GM23338 (cell line): ENCODE data around the gene ABHD6. TPM values are rescaled to one million over a fixed set of nuclear protein-coding genes. Genes with fewer than 3 reads are reported as not detected.

Source experiments
- ATAC-seq: fragments of 200-7000 bp; cut with Tn5 transposase; 3 replicates; pipeline ENCODE4 v1.9.1; 2020
- DNase-seq: peaks from one replicate; pipeline ENCODE4 v3.0.0-alpha.2; 2015; ENCODE audit warnings: low spot score
- H2AFZ ChIP-seq: fragments of 200-600 bp; sonication (generic); 2 replicates; pipeline ENCODE4 v1.8.0; 2016; ENCODE audit warnings: antibody characterized with exemption, mild to moderate bottlenecking, moderate library complexity
- H3F3A ChIP-seq: fragments of 200-600 bp; sonication (generic); replicated peaks from 2 replicates; pipeline ENCODE4 v1.8.0; 2017; ENCODE audit warnings: antibody characterized with exemption, mixed run types, low read depth
- H3K27ac ChIP-seq: fragments of 200-600 bp; sonication (generic); 2 replicates; pipeline ENCODE4 v1.6.1; 2016; ENCODE audit warnings: low read depth
- H3K27me3 ChIP-seq: fragments of 200-600 bp; sonication (generic); 2 replicates; pipeline ENCODE4 v1.8.0; 2016; ENCODE audit warnings: mild to moderate bottlenecking, mixed run types, moderate library complexity; ENCODE audit not compliant: insufficient read depth
- H3K36me3 ChIP-seq: fragments of 200-600 bp; sonication (generic); 2 replicates; pipeline ENCODE4 v1.8.0; 2016; ENCODE audit warnings: mild to moderate bottlenecking; ENCODE audit not compliant: insufficient read depth
- H3K4me1 ChIP-seq: fragments of 200-600 bp; sonication (generic); 2 replicates; pipeline ENCODE4 v1.8.0; 2016; ENCODE audit warnings: mild to moderate bottlenecking, moderate library complexity; ENCODE audit not compliant: insufficient read depth
- H3K4me2 ChIP-seq: fragments of 200-600 bp; sonication (generic); 2 replicates; pipeline ENCODE4 v1.7.1; 2017; ENCODE audit warnings: mixed run types
- H3K4me3 ChIP-seq: fragments of 200-600 bp; sonication (generic); 2 replicates; pipeline ENCODE4 v1.6.1; 2016; ENCODE audit warnings: mixed run types
- H3K79me2 ChIP-seq: fragments of 200-600 bp; sonication (generic); replicated peaks from 2 replicates; pipeline ENCODE4 v1.8.0; 2017; ENCODE audit warnings: mild to moderate bottlenecking; ENCODE audit not compliant: insufficient read depth
- H3K9me2 ChIP-seq: fragments of 200-600 bp; sonication (generic); 2 replicates; pipeline ENCODE4 v1.8.0; 2017; ENCODE audit not compliant: insufficient read depth
- H4K20me1 ChIP-seq: fragments of 200-600 bp; sonication (generic); replicated peaks from 2 replicates; pipeline ENCODE4 v1.8.0; 2017; ENCODE audit warnings: mild to moderate bottlenecking; ENCODE audit not compliant: insufficient read depth
- H3K27ac Mint-ChIP-seq: 2 replicates; pipeline ENCODE4 v1.8.0; 2020; ENCODE audit warnings: inconsistent platforms, mild to moderate bottlenecking, moderate library complexity, mixed read lengths
- H3K27me3 Mint-ChIP-seq: 3 replicates; pipeline ENCODE4 v1.8.0; 2022; ENCODE audit warnings: low read depth, mild to moderate bottlenecking, moderate library complexity, mixed read lengths, inconsistent platforms; ENCODE audit not compliant: insufficient read depth, poor library complexity
- H3K36me3 Mint-ChIP-seq: 3 replicates; pipeline ENCODE4 v1.8.0; 2021; ENCODE audit warnings: low read depth, mild to moderate bottlenecking, inconsistent platforms, moderate library complexity, mixed read lengths
- H3K4me1 Mint-ChIP-seq: 3 replicates; pipeline ENCODE4 v1.8.0; 2020; ENCODE audit warnings: mild to moderate bottlenecking, inconsistent platforms, mixed read lengths
- H3K4me3 Mint-ChIP-seq: 3 replicates; pipeline ENCODE4 v1.8.0; 2021; ENCODE audit warnings: moderate library complexity, mild to moderate bottlenecking, inconsistent platforms, mixed read lengths
- H3K9me3 Mint-ChIP-seq: 3 replicates; pipeline ENCODE4 v1.8.0; 2020; ENCODE audit warnings: moderate library complexity, mild to moderate bottlenecking, inconsistent platforms, mixed read lengths
- CREB1 ChIP-seq: fragments of 250-450 bp; sonication (Bioruptor Pico); IDR thresholded peaks from 2 replicates; pipeline ENCODE4 v1.5.0; 2020; ENCODE audit warnings: low read depth, mild to moderate bottlenecking, moderate library complexity
- ETS1 ChIP-seq: IDR thresholded peaks from 2 replicates; pipeline ENCODE4 v1.6.1; 2016; ENCODE audit warnings: antibody characterized with exemption
- EZH2phosphoT487 ChIP-seq: fragments of 200-600 bp; sonication (generic); IDR thresholded peaks from one replicate; pipeline ENCODE4 v1.8.1; 2018; ENCODE audit warnings: antibody characterized with exemption; ENCODE audit not compliant: unreplicated experiment
- NANOG ChIP-seq: IDR thresholded peaks from 2 replicates; pipeline ENCODE4 v1.6.1; 2016; ENCODE audit warnings: antibody characterized with exemption, borderline replicate concordance
- REST ChIP-seq: IDR thresholded peaks from one replicate; pipeline ENCODE4 v1.6.1; 2018; ENCODE audit warnings: antibody characterized with exemption; ENCODE audit not compliant: unreplicated experiment
- STAT1 ChIP-seq: IDR thresholded peaks from one replicate; pipeline ENCODE4 v1.6.1; 2016; ENCODE audit warnings: antibody characterized with exemption; ENCODE audit not compliant: unreplicated experiment
- ZNF114 ChIP-seq: fragments of 250-450 bp; sonication (Bioruptor Pico); IDR thresholded peaks from 2 replicates; pipeline ENCODE4 v1.5.0; 2020; ENCODE audit warnings: mild to moderate bottlenecking, moderate library complexity
- ZNF331 ChIP-seq: fragments of 250-450 bp; sonication (Bioruptor Pico); IDR thresholded peaks from 2 replicates; pipeline ENCODE4 v1.5.0; 2020; ENCODE audit warnings: low read depth, mild to moderate bottlenecking, moderate library complexity
- polyA plus RNA-seq: library from polyadenylated mRNA; unstranded; fragments of >200 nt; fragmentation: Nextera tagmentation; extraction: Ambion mirVana; gene quantifications from 2 replicates; pipeline ENCODE4 v1.2.1, GENCODE V29; 2016
- total RNA-seq: library from RNA; depleted of rRNA; stranded (reverse); fragments of >200 nt; shearing (Covaris generic); gene quantifications from 2 replicates; pipeline ENCODE4 v1.2.3, GENCODE V29; 2014

Gene ABHD6
- total and polyA plus RNA-seq, 2 experiments from 2014 or later = 3.7 to 5.5 TPM

GRCh38 chr3:58206406-58207011 lies 31.1 kb upstream of the ABHD6 start (continued):
- TF ChIP-seq ETS1 = no peak
- TF ChIP-seq NANOG = no peak
- TF ChIP-seq ZNF114 (CRISPR knock-in tag) = no peak
- no peak for TF ChIP-seq CREB1
- TF ChIP-seq STAT1 = no peak
- no peak for TF ChIP-seq ZNF331 (CRISPR knock-in tag)
- TF ChIP-seq REST = no peak

- Mint-ChIP-seq H3K9me3 (no peaks in the 10 kb centered on the region), H3K27me3 (peaks cover 2% of the 10 kb centered on the region)
- no peak for ATAC-seq
Measured at GRCh38 chr3:58207954-58208353, 29.6 kb upstream of the ABHD6 start.

More at GRCh38 chr3:58207954-58208353, 29.6 kb upstream of the ABHD6 start:
- Histone ChIP-seq H2AFZ (no peak overlapping the region), H4K20me1 (no peaks in the 10 kb centered on the region), H3K36me3 (no peaks in the 10 kb centered on the region), H3K9me2 (peaks cover 7% of the 10 kb centered on the region; the same call in 1 of the 2 replicates), H3K27ac (no peak overlapping the region), H3K4me1 (no peaks in the 10 kb centered on the region), H3K79me2 (no peaks in the 10 kb centered on the region), H3K4me3 (no peak overlapping the region), H3K27me3 (no peaks in the 10 kb centered on the region), H3K4me2 (no peak overlapping the region), H3F3A (no peaks in the 10 kb centered on the region)
- no peaks in the 10 kb centered on the region for H3K4me1 Mint-ChIP-seq
- no peaks in the 10 kb centered on the region for H3K36me3 Mint-ChIP-seq
- no peak for TF ChIP-seq ETS1
- TF ChIP-seq EZH2phosphoT487 = no peak
- no peak for TF ChIP-seq ZNF114 (CRISPR knock-in tag)
- TF ChIP-seq ZNF331 (CRISPR knock-in tag) = no peak
- no peak for TF ChIP-seq NANOG
- H3K4me3 Mint-ChIP-seq = no peak overlapping the region
- no peak for DNase-seq
- H3K27ac Mint-ChIP-seq = no peak overlapping the region
